ENCODE results near the gene TMEM134. TPM values are rescaled to one million over a fixed set of nuclear protein-coding genes. Genes with fewer than 3 reads are reported as not detected.
A peak's percentile ranks its signal among the peaks of the same experiment; 100 is the strongest.

TMEM134 gene
- total RNA-seq, 4 donors from 2014 or later = 131 to 376 (median 207) TPM

DNA sequence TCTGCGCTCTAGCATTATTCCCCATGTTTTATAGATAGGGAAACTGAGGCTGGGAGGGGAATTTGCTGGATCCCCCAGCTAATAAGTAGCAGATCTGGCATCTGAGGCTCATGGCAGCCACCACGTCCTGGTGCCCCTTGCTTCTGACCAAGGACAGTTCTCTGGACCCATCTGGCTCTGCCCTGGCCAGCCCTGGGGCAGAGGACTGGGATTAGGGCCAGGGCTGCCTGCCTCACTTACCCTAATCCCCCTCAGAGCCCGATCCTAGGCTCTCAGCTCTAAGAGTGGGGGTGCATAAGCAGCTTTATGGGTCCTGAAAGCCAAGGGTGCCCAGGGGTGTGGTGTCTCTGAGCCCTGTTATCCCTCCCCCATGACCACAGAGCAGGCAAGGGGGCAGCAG lies 14.0 kb downstream of the TMEM134 start, which contains the start of gene CABP4:
CABP4 (plus strand) TSS at position 301 of the 400 bp plus-strand sequence; CDS start at position 371, 70 bp downstream.
- no peaks in the 10 kb centered on the region for H3K4me1 ChIP-seq
- no peaks in the 10 kb centered on the region for H3K9me3 ChIP-seq
- no peak for DNase-seq (ENCODE audit: low spot score in 2 of 2)
- no peak within 1 kb of the TSS for H3K27ac ChIP-seq
- no peaks in the 10 kb centered on the region for H3K36me3 ChIP-seq
- WGBS = 88% methylated on average over 3 of the region's 3 CpGs
- H3K4me3 ChIP-seq = no peak within 1 kb of the TSS
- no peaks in the 10 kb centered on the region for H3K27me3 ChIP-seq
- TF ChIP-seq EP300 (IDR thresholded peaks at IDR 0.05) (no peak), POLR2AphosphoS5 (IDR thresholded peaks at IDR 0.05) (no peak), POLR2A (IDR thresholded peaks at IDR 0.05) (no peak)
- TF ChIP-seq, protein P1, sequence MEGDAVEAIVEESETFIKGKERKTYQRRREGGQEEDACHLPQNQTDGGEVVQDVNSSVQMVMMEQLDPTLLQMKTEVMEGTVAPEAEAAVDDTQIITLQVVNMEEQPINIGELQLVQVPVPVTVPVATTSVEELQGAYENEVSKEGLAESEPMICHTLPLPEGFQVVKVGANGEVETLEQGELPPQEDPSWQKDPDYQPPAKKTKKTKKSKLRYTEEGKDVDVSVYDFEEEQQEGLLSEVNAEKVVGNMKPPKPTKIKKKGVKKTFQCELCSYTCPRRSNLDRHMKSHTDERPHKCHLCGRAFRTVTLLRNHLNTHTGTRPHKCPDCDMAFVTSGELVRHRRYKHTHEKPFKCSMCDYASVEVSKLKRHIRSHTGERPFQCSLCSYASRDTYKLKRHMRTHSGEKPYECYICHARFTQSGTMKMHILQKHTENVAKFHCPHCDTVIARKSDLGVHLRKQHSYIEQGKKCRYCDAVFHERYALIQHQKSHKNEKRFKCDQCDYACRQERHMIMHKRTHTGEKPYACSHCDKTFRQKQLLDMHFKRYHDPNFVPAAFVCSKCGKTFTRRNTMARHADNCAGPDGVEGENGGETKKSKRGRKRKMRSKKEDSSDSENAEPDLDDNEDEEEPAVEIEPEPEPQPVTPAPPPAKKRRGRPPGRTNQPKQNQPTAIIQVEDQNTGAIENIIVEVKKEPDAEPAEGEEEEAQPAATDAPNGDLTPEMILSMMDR (IDR thresholded peaks at IDR 0.05) = no peak

DNA sequence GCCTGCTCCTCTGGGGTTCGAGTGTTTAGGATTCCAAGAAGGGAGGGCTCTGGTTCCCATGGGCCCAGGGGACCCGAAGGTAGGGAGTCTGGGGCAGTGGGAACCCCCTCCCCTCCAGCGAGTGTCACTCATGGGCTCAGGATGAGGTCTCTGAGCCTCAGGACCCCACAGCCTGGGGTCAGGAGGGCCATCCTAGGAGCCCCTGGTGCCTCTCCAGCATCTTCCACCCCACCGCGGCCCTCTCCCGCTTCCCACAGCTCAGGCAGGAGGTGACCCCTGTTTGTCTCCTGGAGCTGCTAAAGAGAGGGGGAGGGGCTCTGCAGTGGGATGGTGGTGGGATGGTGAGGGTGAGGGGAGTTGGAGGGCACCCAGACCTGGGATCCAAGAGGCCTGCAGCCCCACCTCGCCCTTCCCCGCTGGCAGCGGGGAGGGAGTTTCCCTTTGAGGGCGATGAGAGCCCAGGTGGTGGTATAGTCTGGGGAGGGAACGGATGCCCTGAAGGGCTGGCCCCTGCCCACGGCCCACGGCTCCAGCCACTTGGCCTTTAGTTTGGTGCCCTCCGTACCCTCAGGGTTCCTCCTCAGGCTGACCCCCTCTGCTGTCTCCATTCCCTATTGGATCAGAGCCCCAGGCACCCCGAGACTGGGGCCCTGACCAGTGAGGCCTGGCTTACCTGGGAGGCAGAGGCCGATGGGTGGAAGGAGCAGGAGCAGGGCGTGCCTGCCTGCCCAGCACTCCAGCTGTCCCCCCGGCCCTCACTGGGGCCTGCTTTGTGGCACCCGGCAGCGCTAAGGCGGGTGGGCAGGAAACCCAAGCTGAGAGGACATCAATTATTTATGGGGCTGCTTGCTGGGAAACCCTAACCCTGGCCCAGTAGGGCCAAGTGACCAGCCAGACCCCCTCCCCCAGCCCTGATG lies 15.0 kb downstream of the TMEM134 start:
- no peak overlapping the region for H3K4me3 ChIP-seq
- H3K27me3 ChIP-seq = no peaks in the 10 kb centered on the region
- no peaks in the 10 kb centered on the region for H3K36me3 ChIP-seq
- no peak for TF ChIP-seq POLR2A (IDR thresholded peaks at IDR 0.05)
- TF ChIP-seq, protein P1 (IDR thresholded peaks at IDR 0.05) = no peak
- TF ChIP-seq POLR2AphosphoS5 (IDR thresholded peaks at IDR 0.05) = no peak
- TF ChIP-seq EP300 (IDR thresholded peaks at IDR 0.05) = no peak
- no peak for DNase-seq (ENCODE audit: low spot score in 2 of 2)
- H3K9me3 ChIP-seq = no peaks in the 10 kb centered on the region
- H3K4me1 ChIP-seq = no peaks in the 10 kb centered on the region
- no peak overlapping the region for H3K27ac ChIP-seq
- 86% methylated on average over 10 of the region's 21 CpGs for WGBS

DNA sequence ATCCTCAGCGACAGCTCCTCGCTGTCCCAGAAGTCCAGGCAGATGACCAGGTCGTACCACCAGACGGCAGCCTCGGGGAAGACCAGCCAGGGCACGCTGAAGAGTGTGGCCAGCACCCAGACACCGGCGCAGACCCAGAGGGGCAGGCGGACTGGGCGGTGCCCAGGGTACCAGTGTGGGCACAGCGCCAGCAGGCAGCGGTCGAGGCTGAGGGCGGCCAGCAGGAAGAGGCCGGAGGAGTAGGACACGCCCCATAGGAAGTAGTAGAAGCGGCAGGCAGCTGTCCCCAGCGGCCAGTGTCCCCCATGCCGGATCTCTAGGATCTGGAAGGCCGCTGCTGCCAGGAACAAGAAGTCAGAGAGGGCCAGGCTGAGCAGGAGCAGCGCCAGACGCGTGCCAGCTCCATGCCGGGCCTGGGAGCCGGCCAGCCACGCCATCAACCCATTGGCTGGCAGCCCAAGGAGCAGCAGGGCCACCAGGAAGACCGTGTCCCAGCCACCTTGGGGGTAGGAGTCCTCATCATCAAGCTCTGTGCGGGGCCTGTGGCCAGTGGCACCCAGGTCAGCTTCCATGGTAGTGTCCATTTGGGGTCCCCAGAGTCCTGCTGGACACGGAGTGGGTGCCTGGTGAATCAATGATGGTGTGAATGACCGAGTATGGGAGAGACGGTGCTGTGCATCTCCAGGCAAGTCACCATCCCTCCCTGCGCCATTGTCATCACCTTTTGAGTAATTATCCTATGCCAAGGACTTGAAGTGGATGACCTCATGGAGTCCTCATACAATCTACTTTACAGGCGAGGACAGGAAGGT lies 16.7 kb downstream of the TMEM134 start, which contains the start of gene GPR152:
GPR152 (minus strand) TSS at position 589 of the 812 bp plus-strand sequence; CDS start at position 584, 5 bp downstream.
- H3K27ac ChIP-seq = no peak within 1 kb of the TSS

DNA sequence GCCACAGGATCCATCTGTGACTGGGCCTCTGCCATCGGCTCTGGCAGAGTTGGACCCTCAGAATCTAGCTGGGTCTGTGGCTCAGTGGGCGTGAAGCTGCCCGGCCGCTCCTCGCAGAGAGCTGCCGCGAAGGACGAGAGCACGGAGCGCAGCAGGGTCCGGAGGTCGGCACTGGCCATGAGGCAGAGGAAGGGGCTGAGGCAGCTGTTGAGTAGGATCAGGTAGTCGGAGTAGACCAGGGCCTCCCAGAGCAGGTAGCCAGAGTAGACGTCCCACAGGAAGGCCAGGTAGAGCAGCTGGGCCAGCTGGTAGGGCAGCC lies 17.4 kb downstream of the TMEM134 start:
- 94% methylated on average over 14 of the region's 14 CpGs for WGBS
- peak in 1 of 2 donors; percentile 51 for DNase-seq (ENCODE audit: low spot score in 2 of 2)
- Histone ChIP-seq H3K4me1 (no peaks in the 10 kb centered on the region), H3K27ac (no peak overlapping the region), H3K36me3 (no peaks in the 10 kb centered on the region), H3K4me3 (no peak overlapping the region), H3K27me3 (no peaks in the 10 kb centered on the region), H3K9me3 (no peaks in the 10 kb centered on the region)
- TF ChIP-seq EP300 (IDR thresholded peaks at IDR 0.05) (no peak), POLR2A (IDR thresholded peaks at IDR 0.05) (no peak), POLR2AphosphoS5 (IDR thresholded peaks at IDR 0.05) (no peak)
- TF ChIP-seq, protein P1 (IDR thresholded peaks at IDR 0.05) = no peak

More for the DNA sequence above, 16.7 kb downstream of the TMEM134 start, which contains the start of gene GPR152:
- H3K36me3 ChIP-seq = no peaks in the 10 kb centered on the region
- 88% methylated on average over 8 of the region's 33 CpGs for whole genome bisulfite sequencing
- no peak for DNase-seq (ENCODE audit: low spot score in 2 of 2)
- TF ChIP-seq, protein P1 (IDR thresholded peaks at IDR 0.05) = no peak
- TF ChIP-seq EP300 (IDR thresholded peaks at IDR 0.05) (no peak), POLR2A (IDR thresholded peaks at IDR 0.05) (no peak), POLR2AphosphoS5 (IDR thresholded peaks at IDR 0.05) (no peak)
- no peak within 1 kb of the TSS for H3K4me3 ChIP-seq
- no peaks in the 10 kb centered on the region for H3K4me1 ChIP-seq
- H3K9me3 ChIP-seq = no peaks in the 10 kb centered on the region
- H3K27me3 ChIP-seq = no peaks in the 10 kb centered on the region

Data from suprapubic skin (tissue), 4 donors.